Activated CD4-positive, alpha-beta T cell treated with anti-CD3 and anti-CD28 coated beads for 1 hour (primary cell): ENCODE measurements around the gene DDX24.
A peak's percentile ranks its signal among the peaks of the same experiment; 100 is the strongest.

Experiments used
- DNase-seq: peaks from one replicate; pipeline ENCODE4 v3.0.0-alpha.2; 2020

Gene DDX24

GRCh38 chr14:94027566-94028449 is 53.2 kb downstream of the DDX24 start:
- DNase-seq = no peak

- DNase-seq = no peak
These were observed 54.0 kb downstream of the DDX24 start for GRCh38 chr14:94026889-94027469.

- peak; percentile 90 for DNase-seq
These were observed 54.7 kb downstream of the DDX24 start, which contains the start of gene OTUB2 for GRCh38 chr14:94026173-94026888. TSS of gene OTUB2 (plus strand) at chr14:94026340. CDS start at chr14:94026538, 198 bp downstream.

GRCh38 chr14:94025720-94026119 is 55.3 kb downstream of the DDX24 start:
- no peak for DNase-seq

- no peak for DNase-seq
These were observed 56.5 kb downstream of the DDX24 start for GRCh38 chr14:94024549-94024948.

GRCh38 chr14:94022532-94023411 is 58.2 kb downstream of the DDX24 start:
- no peak for DNase-seq

- no peak for DNase-seq
These were observed 59.4 kb downstream of the DDX24 start for GRCh38 chr14:94021416-94022157.

GRCh38 chr14:94021001-94021400 is 60.0 kb downstream of the DDX24 start:
- DNase-seq = no peak

- DNase-seq = no peak
These were observed 60.7 kb downstream of the DDX24 start for GRCh38 chr14:94020267-94020666.

- no peak for DNase-seq
These were observed 61.7 kb downstream of the DDX24 start for GRCh38 chr14:94019329-94019728.

GRCh38 chr14:94018308-94018707 is 62.7 kb downstream of the DDX24 start:
- no peak for DNase-seq

- no peak for DNase-seq
These were observed 64.5 kb downstream of the DDX24 start for GRCh38 chr14:94016446-94016976.

GRCh38 chr14:94015223-94015622 is 65.8 kb downstream of the DDX24 start:
- DNase-seq = no peak

GRCh38 chr14:94014382-94014781 is 66.6 kb downstream of the DDX24 start:
- DNase-seq = no peak

- DNase-seq = no peak
These were observed 69.2 kb downstream of the DDX24 start for GRCh38 chr14:94011795-94012194.

- DNase-seq = no peak
These were observed 70.4 kb downstream of the DDX24 start for GRCh38 chr14:94010625-94011024.

- DNase-seq = no peak
These were observed 71.2 kb downstream of the DDX24 start for GRCh38 chr14:94009767-94010166.

GRCh38 chr14:94008234-94008633 is 72.8 kb downstream of the DDX24 start:
- DNase-seq = no peak

GRCh38 chr14:94005324-94006073 is 75.5 kb downstream of the DDX24 start:
- no peak for DNase-seq

GRCh38 chr14:94004015-94004414 is 77.0 kb downstream of the DDX24 start:
- no peak for DNase-seq

- DNase-seq = no peak
These were observed 77.6 kb downstream of the DDX24 start for GRCh38 chr14:94003397-94003796.
